CD14-positive monocyte (primary cell): ENCODE data around the gene PCDHAC1. TPM values are rescaled to one million over a fixed set of nuclear protein-coding genes. Genes with fewer than 3 reads are reported as not detected.

Experiments
- DNase-seq, 3 donors: peaks; one replicate each; pipeline ENCODE4 v3.0.0-alpha.2; 2011 to 2022
- H2AFZ ChIP-seq: 2 replicates; pipeline ENCODE4 v1.6.0; 2012; ENCODE audit warnings: mild to moderate bottlenecking, low read depth, low read length, inconsistent platforms; ENCODE audit not compliant: insufficient read depth, poor library complexity, severe bottlenecking
- H3K27ac ChIP-seq, 2 donors: 1 replicate in 1 of 2; 2 replicates in 1 of 2; pipeline ENCODE4 v1.5.1; 2012 to 2013; ENCODE audit warnings: low read length in 2 of 2, control low read depth in 1 of 2, inconsistent platforms in 1 of 2, low read depth in 1 of 2, mild to moderate bottlenecking in 1 of 2
- H3K27me3 ChIP-seq, 2 donors: one replicate each; pipeline versions ENCODE4 v1.6.0 to v1.6.1; 2011 to 2013; ENCODE audit warnings: low read length in 2 of 2; ENCODE audit not compliant: control insufficient read depth in 2 of 2, insufficient read depth in 2 of 2
- H3K36me3 ChIP-seq, 2 donors: replicated peaks in 1 of 2; 1 replicate in 1 of 2; 2 replicates in 1 of 2; pipeline versions ENCODE4 v1.5.1 to v1.6.1; 2012 to 2013; ENCODE audit warnings: low read length in 2 of 2, control low read depth in 1 of 2, inconsistent platforms in 1 of 2, mild to moderate bottlenecking in 1 of 2; ENCODE audit not compliant: insufficient read depth in 2 of 2, control insufficient read depth in 1 of 2
- H3K4me1 ChIP-seq, 2 donors: 1 replicate in 1 of 2; 2 replicates in 1 of 2; pipeline versions ENCODE4 v1.5.1 to v1.6.1; 2012 to 2013; ENCODE audit warnings: low read length in 2 of 2, control low read depth in 1 of 2, inconsistent platforms in 1 of 2, mild to moderate bottlenecking in 1 of 2, moderate library complexity in 1 of 2; ENCODE audit not compliant: insufficient read depth in 2 of 2, control insufficient read depth in 1 of 2
- H3K4me2 ChIP-seq: replicated peaks from 2 replicates; pipeline ENCODE3; 2012; ENCODE audit warnings: low read length, moderate library complexity, mild to moderate bottlenecking; ENCODE audit not compliant: poor library complexity, severe bottlenecking; ENCODE audit errors: extremely low read depth
- H3K4me3 ChIP-seq, 3 experiments: fragments of 200-600 bp in 1 of 3; sonication (generic) in 1 of 3; replicated peaks in 1 of 3; 1 replicate in 2 of 3; 2 replicates in 1 of 3; pipeline ENCODE4 v1.5.1; 2011 to 2013; ENCODE audit warnings: low read length in 3 of 3, mild to moderate bottlenecking in 3 of 3, control low read depth in 2 of 3, low read depth in 2 of 3, inconsistent platforms in 1 of 3, moderate library complexity in 1 of 3
- H3K79me2 ChIP-seq: 2 replicates; pipeline ENCODE4 v1.6.0; 2012; ENCODE audit warnings: mild to moderate bottlenecking, control low read depth, inconsistent platforms, low read length, moderate library complexity; ENCODE audit not compliant: insufficient read depth
- H3K9ac ChIP-seq: 2 replicates; pipeline ENCODE4 v1.6.0; 2017; ENCODE audit warnings: low read length, mild to moderate bottlenecking; ENCODE audit not compliant: insufficient read depth, poor library complexity, severe bottlenecking
- H3K9me3 ChIP-seq, 2 donors: replicated peaks in 1 of 2; 1 replicate in 1 of 2; 2 replicates in 1 of 2; pipeline versions ENCODE4 v1.5.1 to v1.6.1; 2012 to 2013; ENCODE audit warnings: low read length in 2 of 2, control low read depth in 1 of 2; ENCODE audit not compliant: control insufficient read depth in 1 of 2, insufficient read depth in 1 of 2
- H4K20me1 ChIP-seq: 2 replicates; pipeline ENCODE4 v1.6.0; 2012; ENCODE audit warnings: mild to moderate bottlenecking, low read length, control low read depth, moderate library complexity; ENCODE audit not compliant: insufficient read depth
- H3K27ac Mint-ChIP-seq, 7 donors: one replicate each; pipeline ENCODE4 v1.8.0; 2020; ENCODE audit warnings: mild to moderate bottlenecking in 7 of 7, mixed read lengths in 7 of 7, moderate library complexity in 6 of 7, inconsistent platforms in 2 of 7
- H3K27me3 Mint-ChIP-seq, 3 donors: one replicate each; pipeline ENCODE4 v1.8.0; 2021 to 2022; ENCODE audit warnings: low read depth in 3 of 3, mild to moderate bottlenecking in 3 of 3, mixed read lengths in 3 of 3, moderate library complexity in 3 of 3, inconsistent platforms in 1 of 3
- H3K36me3 Mint-ChIP-seq, 2 donors: one replicate each; pipeline ENCODE4 v1.8.0; 2020; ENCODE audit warnings: mixed read lengths in 2 of 2, inconsistent platforms in 1 of 2, mild to moderate bottlenecking in 1 of 2
- H3K4me1 Mint-ChIP-seq: one replicate; pipeline ENCODE4 v1.8.0; 2020; ENCODE audit warnings: mild to moderate bottlenecking, mixed read lengths
- H3K4me3 Mint-ChIP-seq, 2 donors: one replicate each; pipeline ENCODE4 v1.8.0; 2020; ENCODE audit warnings: mild to moderate bottlenecking in 2 of 2, mixed read lengths in 2 of 2, moderate library complexity in 1 of 2
- H3K9me3 Mint-ChIP-seq, 7 donors: one replicate each; pipeline ENCODE4 v1.8.0; 2020 to 2022; ENCODE audit warnings: mixed read lengths in 7 of 7, mild to moderate bottlenecking in 6 of 7, moderate library complexity in 6 of 7, inconsistent platforms in 2 of 7
- CTCF ChIP-seq: fragments of 200-600 bp; IDR thresholded peaks from one replicate; pipeline ENCODE4 v1.8.0; 2022; ENCODE audit warnings: antibody characterized with exemption, mild to moderate bottlenecking
- WGBS: methylation state at CpG from one replicate; pipeline ENCODE4 v1.1.5; 2013; ENCODE audit warnings: missing lambda C conversion rate; ENCODE audit not compliant: insufficient coverage; 5-methylcytosine and 5-hydroxymethylcytosine counted together
- intact Hi-C, 2 donors: fragments of 100-400 bp; cut with micrococcal nuclease; formaldehyde crosslinking; loops; one replicate each; pipeline versions ENCODE4 v1.15.0 to v1.15.1; 2023
- polyA plus RNA-seq, 3 donors: library from polyadenylated mRNA; depleted of rRNA in 1 of 3; unstranded in 2 of 3; stranded (reverse) in 1 of 3; fragments of 300-500 nt in 2 of 3; fragments of >200 nt in 1 of 3; fragmentation: Illumina TruSeq in 2 of 3; gene quantifications; 1 replicate in 2 of 3; 2 replicates in 1 of 3; pipeline ENCODE4 v1.2.3, GENCODE V29; 2012 to 2021

PCDHAC1 gene
- polyA plus RNA-seq, 3 donors: not detected

GRCh38 chr5:140877262-140877581 is 48.9 kb upstream of the PCDHAC1 start:
- Histone ChIP-seq H3K79me2 (no peaks in the 10 kb centered on the region), H3K27ac (no peak overlapping the region), H3K9me3 (peaks cover 36 to 60% of the 10 kb centered on the region in 2 donors), H3K4me1 (no peaks in the 10 kb centered on the region), H3K36me3 (no peaks in the 10 kb centered on the region), H3K4me3 (no peak overlapping the region), H4K20me1 (no peaks in the 10 kb centered on the region), H3K27me3 (peaks cover 3 to 31% of the 10 kb centered on the region in 2 donors), H2AFZ (no peak overlapping the region), H3K9ac (no peak overlapping the region), H3K4me2 (no peak overlapping the region)
- H3K4me1 Mint-ChIP-seq: no peaks in the 10 kb centered on the region
- H3K4me3 Mint-ChIP-seq: no peak overlapping the region
- intact Hi-C loops: loop anchor here (2.0 to 10.0 kb wide), 2 partner anchors 52 to 72 kb away; partner anchors contain the start of genes PCDHA5 (in 1 of the 2) and PCDHA6 (in 1 of the 2)
- no peak overlapping the region for H3K27ac Mint-ChIP-seq
- no peak for DNase-seq
- WGBS: 42% methylated on average over 37 of the region's 37 CpGs
- peaks cover 21 to 30% (median 29%) of the 10 kb centered on the region in 3 donors for H3K27me3 Mint-ChIP-seq
- TF ChIP-seq CTCF: no peak
- H3K9me3 Mint-ChIP-seq: peaks cover 36 to 52% (median 50%) of the 10 kb centered on the region in 7 donors
- H3K36me3 Mint-ChIP-seq: peaks cover 0 to 9% of the 10 kb centered on the region in 2 donors

GRCh38 chr5:140881889-140882590 is 44.1 kb upstream of the PCDHAC1 start, which contains the start of gene PCDHA13:
Gene PCDHA13 (plus strand): TSS chr5:140882124. CDS start chr5:140882269, 145 bp downstream.
- peaks cover 37 to 46% (median 41%) of the 10 kb centered on the region in 7 donors for H3K9me3 Mint-ChIP-seq
- no peak within 1 kb of the TSS for H2AFZ ChIP-seq

More at GRCh38 chr5:140881889-140882590, 44.1 kb upstream of the PCDHAC1 start, which contains the start of gene PCDHA13:
- WGBS: 21% methylated on average over 16 of the region's 35 CpGs
- no peaks in the 10 kb centered on the region for H4K20me1 ChIP-seq
- DNase-seq: no peak
- H3K36me3 ChIP-seq: no peaks in the 10 kb centered on the region
- no peaks in the 10 kb centered on the region for H3K4me1 ChIP-seq
- peaks cover 0 to 18% of the 10 kb centered on the region in 2 donors for H3K27me3 ChIP-seq
- H3K79me2 ChIP-seq: no peaks in the 10 kb centered on the region
- Mint-ChIP-seq H3K4me1 (no peaks in the 10 kb centered on the region), H3K4me3 (peak within 1 kb of the TSS in 1 of 2 donors; percentile 37), H3K36me3 (no peaks in the 10 kb centered on the region), H3K27me3 (peaks cover 7 to 30% (median 22%) of the 10 kb centered on the region in 3 donors), H3K27ac (no peak within 1 kb of the TSS)
- H3K9ac ChIP-seq: no peak within 1 kb of the TSS
- H3K4me2 ChIP-seq: no peak within 1 kb of the TSS
- H3K27ac ChIP-seq: no peak within 1 kb of the TSS
- peaks cover 40 to 49% of the 10 kb centered on the region in 2 donors for H3K9me3 ChIP-seq
- no peak for TF ChIP-seq CTCF
- no peak within 1 kb of the TSS for H3K4me3 ChIP-seq
- intact Hi-C loops: no loop called here
